ENCODE data around the gene CYP4F3. TPM values are rescaled to one million over a fixed set of nuclear protein-coding genes. Genes with fewer than 3 reads are reported as not detected.

CYP4F3 gene
- total RNA-seq, 1 donor from 2014 or later: not detected

DNA sequence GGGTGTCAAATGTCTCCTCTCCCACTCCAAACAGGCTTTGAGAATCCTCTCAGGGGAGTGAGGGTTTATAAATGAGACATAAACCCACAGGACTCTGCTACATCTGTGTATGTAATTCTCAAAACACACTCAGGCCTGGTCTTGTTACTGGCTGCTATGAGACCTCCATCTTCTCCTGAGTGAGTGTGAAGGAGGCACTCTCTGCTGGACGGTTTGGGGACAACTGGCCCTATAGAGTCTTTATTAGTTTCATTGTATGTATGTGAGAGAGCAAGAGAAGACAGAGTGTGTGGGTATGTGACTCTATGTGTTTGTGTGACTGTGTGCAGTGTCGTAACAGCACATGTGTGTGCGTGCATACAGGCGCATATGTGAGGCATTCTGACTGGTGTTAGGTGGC is 22.6 kb downstream of the CYP4F3 start:
- no peak overlapping the region for H3K27ac Mint-ChIP-seq
- ChIA-PET CTCF (no interaction called here), POLR2A (no interaction called here)
- ATAC-seq (ENCODE audit: low read depth) (no peak), DNase-seq (no peak)
- H3K4me3 Mint-ChIP-seq: no peak overlapping the region
- H3K4me1 Mint-ChIP-seq: no peaks in the 10 kb centered on the region
- intact Hi-C loops (cut with micrococcal nuclease): no loop called here
- H3K36me3 Mint-ChIP-seq (ENCODE audit: low read depth): no peaks in the 10 kb centered on the region
- TF ChIP-seq, protein P1, sequence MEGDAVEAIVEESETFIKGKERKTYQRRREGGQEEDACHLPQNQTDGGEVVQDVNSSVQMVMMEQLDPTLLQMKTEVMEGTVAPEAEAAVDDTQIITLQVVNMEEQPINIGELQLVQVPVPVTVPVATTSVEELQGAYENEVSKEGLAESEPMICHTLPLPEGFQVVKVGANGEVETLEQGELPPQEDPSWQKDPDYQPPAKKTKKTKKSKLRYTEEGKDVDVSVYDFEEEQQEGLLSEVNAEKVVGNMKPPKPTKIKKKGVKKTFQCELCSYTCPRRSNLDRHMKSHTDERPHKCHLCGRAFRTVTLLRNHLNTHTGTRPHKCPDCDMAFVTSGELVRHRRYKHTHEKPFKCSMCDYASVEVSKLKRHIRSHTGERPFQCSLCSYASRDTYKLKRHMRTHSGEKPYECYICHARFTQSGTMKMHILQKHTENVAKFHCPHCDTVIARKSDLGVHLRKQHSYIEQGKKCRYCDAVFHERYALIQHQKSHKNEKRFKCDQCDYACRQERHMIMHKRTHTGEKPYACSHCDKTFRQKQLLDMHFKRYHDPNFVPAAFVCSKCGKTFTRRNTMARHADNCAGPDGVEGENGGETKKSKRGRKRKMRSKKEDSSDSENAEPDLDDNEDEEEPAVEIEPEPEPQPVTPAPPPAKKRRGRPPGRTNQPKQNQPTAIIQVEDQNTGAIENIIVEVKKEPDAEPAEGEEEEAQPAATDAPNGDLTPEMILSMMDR (IDR thresholded peaks at IDR 0.05): no peak
- H3K9me3 Mint-ChIP-seq: no peaks in the 10 kb centered on the region
- peaks cover 29% of the 10 kb centered on the region for H3K27me3 Mint-ChIP-seq

DNA sequence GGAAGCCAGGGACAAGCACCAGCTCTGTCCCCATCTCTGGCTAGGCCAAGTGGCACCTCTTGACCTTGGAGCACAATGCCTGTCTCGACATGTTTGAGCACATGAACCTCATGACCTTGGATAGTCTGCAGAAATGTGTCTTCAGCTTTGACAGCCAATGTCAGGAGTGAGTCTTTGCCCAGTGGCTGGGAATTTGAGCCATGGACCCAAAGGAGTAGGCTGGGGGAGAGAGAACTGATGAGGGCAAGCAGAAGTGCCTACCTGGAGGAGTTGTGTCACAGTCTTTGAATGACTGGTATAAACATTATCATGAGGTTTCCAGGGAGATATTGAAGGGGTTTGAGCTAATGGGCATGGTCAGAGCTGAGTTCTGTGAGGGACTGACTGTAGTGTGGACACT is 25.5 kb downstream of the CYP4F3 start:
- Mint-ChIP-seq H3K9me3 (no peaks in the 10 kb centered on the region), H3K27ac (no peak overlapping the region), H3K36me3 (ENCODE audit: low read depth) (no peaks in the 10 kb centered on the region), H3K4me3 (no peak overlapping the region), H3K27me3 (peaks cover 23% of the 10 kb centered on the region), H3K4me1 (no peaks in the 10 kb centered on the region)
- CTCF ChIA-PET: no interaction called here
- ATAC-seq (ENCODE audit: low read depth) (no peak), DNase-seq (no peak)
- TF ChIP-seq, protein P1 (IDR thresholded peaks at IDR 0.05): no peak
- POLR2A ChIA-PET: no interaction called here
- intact Hi-C loops (cut with micrococcal nuclease): no loop called here

DNA sequence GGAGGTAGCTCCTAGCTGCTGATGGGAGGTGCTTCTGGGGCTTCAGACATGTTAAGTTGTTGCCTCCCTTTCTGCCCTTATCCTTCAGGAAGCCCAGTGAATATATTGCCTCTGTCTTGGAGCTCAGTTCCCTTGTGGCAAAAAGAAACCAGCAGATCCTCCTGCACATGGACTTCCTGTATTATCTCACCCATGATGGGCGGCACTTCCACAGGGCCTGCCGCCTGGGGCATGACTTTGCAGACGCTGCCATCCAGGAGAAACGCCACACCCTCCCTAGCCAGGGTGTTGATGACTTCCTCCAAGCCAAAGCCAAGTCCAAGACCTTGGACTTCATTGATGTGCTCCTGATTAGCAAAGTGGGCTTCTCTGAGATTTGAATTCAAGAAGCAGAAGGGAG is 26.2 kb downstream of the CYP4F3 start:
- no peaks in the 10 kb centered on the region for H3K36me3 Mint-ChIP-seq (ENCODE audit: low read depth)
- no peaks in the 10 kb centered on the region for H3K4me1 Mint-ChIP-seq
- TF ChIP-seq, protein P1 (IDR thresholded peaks at IDR 0.05): no peak
- no peak overlapping the region for H3K27ac Mint-ChIP-seq
- DNase-seq (no peak), ATAC-seq (ENCODE audit: low read depth) (no peak)
- no peak overlapping the region for H3K4me3 Mint-ChIP-seq
- no peaks in the 10 kb centered on the region for H3K9me3 Mint-ChIP-seq
- peaks cover 20% of the 10 kb centered on the region for H3K27me3 Mint-ChIP-seq
- ChIA-PET POLR2A (no interaction called here), CTCF (no interaction called here)
- intact Hi-C loops (cut with micrococcal nuclease): no loop called here

DNA sequence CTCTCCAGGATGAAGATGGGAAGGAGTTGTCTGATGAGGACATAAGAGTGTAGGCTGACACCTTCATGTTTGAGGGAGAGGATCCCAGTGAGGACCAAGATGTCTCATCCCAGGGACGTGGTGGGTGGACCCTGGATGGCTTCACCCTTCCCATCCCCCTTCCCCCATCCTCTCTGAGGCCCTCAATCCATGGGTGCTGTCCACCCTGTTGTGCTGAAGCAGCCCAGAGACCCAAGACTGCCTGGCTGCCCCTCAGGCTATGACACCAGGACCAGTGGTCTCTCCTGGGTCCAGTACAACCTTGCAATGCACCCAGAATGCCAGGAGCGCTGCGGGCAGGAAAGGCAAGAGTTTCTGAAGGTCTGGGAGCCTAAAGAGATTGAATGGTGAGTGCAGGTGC is 28.7 kb downstream of the CYP4F3 start:
- POLR2A ChIA-PET: no interaction called here
- DNase-seq (no peak), ATAC-seq (ENCODE audit: low read depth) (no peak)
- peaks cover 8% of the 10 kb centered on the region for H3K27me3 Mint-ChIP-seq
- peaks cover 2% of the 10 kb centered on the region for H3K4me1 Mint-ChIP-seq
- H3K27ac Mint-ChIP-seq: no peak overlapping the region
- no peak overlapping the region for H3K4me3 Mint-ChIP-seq
- no peaks in the 10 kb centered on the region for H3K9me3 Mint-ChIP-seq
- CTCF ChIA-PET: no interaction called here
- no peaks in the 10 kb centered on the region for H3K36me3 Mint-ChIP-seq (ENCODE audit: low read depth)
- intact Hi-C loops (cut with micrococcal nuclease): no loop called here
- TF ChIP-seq, protein P1 (IDR thresholded peaks at IDR 0.05): no peak

DNA sequence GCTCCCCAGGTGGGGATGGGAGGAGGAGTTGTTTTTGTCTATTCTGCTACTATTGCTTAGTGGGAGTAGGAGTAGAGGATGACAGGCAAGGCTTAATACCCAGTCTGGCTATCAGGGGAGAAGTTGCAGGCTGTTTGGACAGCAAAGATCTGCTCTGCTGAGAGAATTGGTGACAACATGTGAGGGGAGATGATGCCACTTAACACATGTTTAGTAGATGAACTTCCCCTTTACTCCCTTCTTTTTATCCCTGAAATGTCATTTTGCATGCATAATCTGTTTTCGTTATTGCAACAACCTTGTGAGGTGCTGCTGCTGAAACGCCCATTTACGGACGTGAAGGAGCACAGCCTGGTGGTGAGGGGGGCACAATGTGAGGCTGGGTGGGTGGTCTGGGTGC is 29.2 kb downstream of the CYP4F3 start:
- Mint-ChIP-seq H3K4me1 (peaks cover 2% of the 10 kb centered on the region), H3K27me3 (peaks cover 5% of the 10 kb centered on the region), H3K4me3 (no peak overlapping the region), H3K9me3 (no peaks in the 10 kb centered on the region), H3K36me3 (ENCODE audit: low read depth) (no peaks in the 10 kb centered on the region), H3K27ac (no peak overlapping the region)
- intact Hi-C loops (cut with micrococcal nuclease): no loop called here
- ATAC-seq (ENCODE audit: low read depth) (no peak), DNase-seq (no peak)
- ChIA-PET CTCF (no interaction called here), POLR2A (no interaction called here)
- TF ChIP-seq, protein P1 (IDR thresholded peaks at IDR 0.05): no peak
